GM12872 (cell line): Measurements from ENCODE around the gene DCBLD2.

Source experiments
- TF ChIP-seq, protein P1 (sequence below): IDR thresholded peaks from 3 replicates; pipeline ENCODE4 v1.5.1; 2011; ENCODE audit warnings: low read depth, mild to moderate bottlenecking, low read length, moderate library complexity; ENCODE audit not compliant: insufficient read depth

The DCBLD2 gene

DNA sequence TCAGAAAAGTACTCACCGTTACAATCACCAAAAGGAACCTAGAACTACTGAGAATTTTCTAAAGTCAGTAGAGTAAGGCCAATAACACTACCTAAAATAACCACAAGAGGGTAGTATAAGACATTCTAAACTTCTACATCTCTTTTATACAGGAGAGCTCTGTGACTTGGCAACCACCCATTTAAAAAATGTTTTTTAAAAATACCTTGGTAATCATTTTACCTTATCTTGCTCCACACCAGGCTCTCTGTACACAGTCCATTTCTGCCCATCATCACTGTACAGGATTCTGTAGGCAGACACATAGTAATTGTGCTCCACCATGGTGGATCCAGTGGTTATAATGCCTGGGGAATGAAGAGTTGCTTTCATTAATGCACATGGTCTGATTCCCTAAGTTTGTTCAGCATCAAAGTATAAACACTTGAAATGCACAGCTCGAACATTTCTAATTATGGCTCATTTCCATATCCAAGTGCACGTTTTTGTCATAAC lies 83.9 kb downstream of the DCBLD2 start:
- TF ChIP-seq, protein P1, sequence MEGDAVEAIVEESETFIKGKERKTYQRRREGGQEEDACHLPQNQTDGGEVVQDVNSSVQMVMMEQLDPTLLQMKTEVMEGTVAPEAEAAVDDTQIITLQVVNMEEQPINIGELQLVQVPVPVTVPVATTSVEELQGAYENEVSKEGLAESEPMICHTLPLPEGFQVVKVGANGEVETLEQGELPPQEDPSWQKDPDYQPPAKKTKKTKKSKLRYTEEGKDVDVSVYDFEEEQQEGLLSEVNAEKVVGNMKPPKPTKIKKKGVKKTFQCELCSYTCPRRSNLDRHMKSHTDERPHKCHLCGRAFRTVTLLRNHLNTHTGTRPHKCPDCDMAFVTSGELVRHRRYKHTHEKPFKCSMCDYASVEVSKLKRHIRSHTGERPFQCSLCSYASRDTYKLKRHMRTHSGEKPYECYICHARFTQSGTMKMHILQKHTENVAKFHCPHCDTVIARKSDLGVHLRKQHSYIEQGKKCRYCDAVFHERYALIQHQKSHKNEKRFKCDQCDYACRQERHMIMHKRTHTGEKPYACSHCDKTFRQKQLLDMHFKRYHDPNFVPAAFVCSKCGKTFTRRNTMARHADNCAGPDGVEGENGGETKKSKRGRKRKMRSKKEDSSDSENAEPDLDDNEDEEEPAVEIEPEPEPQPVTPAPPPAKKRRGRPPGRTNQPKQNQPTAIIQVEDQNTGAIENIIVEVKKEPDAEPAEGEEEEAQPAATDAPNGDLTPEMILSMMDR = peak; percentile 56; the same call in 2 of the 3 replicates

DNA sequence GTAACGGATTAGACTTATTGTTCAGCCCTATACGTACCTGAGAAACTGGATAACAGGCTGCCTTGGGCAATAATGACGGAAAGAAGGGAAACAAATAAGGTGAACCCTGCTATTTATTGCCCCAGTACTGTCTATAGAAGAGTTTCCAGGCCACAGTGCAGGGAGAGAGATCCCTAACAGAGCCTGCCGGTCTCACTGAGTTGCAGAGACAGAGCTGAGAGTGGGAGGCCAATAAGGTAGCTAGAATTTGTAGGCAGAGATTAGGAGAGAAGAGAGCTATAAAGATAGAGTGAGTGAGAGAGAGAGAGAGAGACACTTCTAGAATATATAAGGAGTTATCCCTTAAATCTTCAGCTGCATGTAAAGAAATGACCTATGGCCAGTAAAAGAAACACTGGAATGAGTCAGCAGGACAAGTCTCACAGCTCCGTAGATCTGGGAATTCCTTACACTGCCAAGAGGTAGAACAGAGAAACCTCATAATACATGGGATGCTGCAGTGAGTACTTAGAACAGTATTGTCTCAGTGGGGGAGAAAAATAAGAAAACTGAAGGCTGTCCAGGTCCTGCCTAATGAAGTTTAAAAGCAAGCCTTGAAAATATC lies 86.6 kb downstream of the DCBLD2 start:
- TF ChIP-seq, protein P1 = no peak

DNA sequence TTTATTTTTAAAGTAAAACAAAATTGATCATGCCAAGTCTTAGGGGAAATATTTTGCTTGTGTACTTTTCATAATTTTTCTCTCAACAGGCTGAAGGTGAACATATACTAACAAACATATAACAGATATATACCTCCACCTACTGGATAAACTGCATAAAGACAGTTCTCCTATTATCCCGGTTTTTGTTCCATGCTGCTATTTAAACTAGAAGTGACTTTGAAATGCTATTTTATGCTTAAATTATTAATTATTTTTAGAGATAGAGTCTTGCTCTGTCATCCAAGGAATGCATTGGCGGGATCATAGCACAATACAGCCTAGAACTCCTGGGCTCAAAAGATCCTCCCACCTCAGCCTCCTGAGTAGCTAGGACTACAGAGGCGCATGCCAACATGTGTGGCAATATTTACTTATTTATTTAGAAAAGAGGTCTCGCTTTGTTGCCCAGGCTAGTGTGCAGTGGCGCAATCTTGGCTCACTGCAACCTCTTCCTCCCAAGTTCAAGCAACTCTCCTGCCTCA lies 88.6 kb downstream of the DCBLD2 start:
- TF ChIP-seq, protein P1 = peak; percentile 36; the same call in 1 of the 3 replicates

DNA sequence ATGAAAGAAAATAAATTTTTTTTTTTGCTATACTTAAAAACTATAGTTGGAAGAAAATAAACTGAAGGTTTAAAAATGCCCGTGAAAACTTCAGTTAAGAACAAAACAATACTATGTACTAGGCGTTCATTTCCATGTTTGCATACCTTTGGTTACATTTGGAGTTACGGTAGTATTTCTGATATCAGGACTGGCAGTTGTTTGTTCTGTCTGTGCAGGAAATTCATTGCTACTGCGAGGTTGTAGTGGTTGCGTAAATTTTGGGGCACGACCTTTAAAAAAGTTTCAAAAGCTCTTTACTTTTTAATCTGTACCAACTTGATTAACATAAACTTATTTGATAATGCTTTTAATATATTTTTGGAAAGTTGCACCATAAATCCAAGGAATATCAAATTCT lies 90.4 kb downstream of the DCBLD2 start:
- TF ChIP-seq, protein P1 = no peak

DNA sequence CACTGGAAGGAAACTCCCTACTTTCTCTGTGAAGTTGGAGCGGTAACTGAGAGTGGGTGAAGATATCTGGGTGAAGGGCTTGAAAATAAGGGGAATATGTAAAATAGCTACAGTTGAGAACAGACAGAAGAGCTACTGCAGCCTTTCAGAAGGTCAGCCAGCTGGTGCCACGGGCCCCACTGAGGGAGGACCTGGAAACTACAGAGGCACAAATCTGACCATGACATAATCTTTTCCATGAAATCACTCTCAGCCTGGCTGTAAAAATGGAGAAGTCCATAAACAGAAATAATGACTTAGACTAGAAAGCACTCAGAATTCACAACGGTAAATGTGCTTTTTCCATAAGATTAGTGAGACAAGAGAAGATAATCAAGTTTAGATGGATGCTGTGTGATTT lies 91.9 kb downstream of the DCBLD2 start:
- TF ChIP-seq, protein P1 = no peak

DNA sequence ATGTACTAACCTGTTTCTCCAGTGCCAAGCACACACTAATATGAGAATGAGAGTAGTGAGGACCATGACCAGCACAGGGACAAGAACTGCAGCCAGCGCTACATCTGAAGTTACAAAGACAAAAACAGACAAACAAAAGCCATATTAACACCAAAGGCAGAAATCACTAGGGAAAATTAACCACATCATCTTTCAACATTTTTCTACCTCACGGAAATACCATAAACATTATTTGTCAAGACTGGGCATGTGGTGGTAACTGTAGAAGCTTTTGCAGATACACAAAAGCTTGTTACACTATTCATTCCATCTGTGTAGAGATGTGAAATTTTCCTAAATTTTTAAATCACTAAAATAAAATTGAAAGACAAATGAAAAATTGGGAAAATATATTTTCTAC lies 93.4 kb downstream of the DCBLD2 start:
- TF ChIP-seq, protein P1 = no peak

DNA sequence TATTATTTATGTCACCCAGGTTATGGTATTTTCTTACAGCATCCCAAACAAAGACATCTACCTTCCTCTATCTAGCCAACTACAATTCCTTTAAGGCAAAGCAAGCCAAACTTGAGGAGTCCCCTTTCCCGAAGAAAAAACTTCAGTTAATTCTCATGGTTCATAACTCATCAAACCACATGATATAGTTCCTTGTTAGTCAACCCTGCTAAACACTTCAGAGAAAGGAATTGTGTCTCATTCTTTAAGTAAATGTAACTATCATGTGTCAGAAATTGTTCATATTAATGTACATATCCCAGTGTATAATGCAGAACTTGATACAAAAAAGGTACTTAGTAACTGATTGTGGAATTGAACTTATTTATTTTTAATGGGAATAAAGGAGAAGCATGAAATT lies 93.9 kb downstream of the DCBLD2 start:
- TF ChIP-seq, protein P1 = no peak
